ENCODE measurements around the gene TSN.

The TSN gene

DNA sequence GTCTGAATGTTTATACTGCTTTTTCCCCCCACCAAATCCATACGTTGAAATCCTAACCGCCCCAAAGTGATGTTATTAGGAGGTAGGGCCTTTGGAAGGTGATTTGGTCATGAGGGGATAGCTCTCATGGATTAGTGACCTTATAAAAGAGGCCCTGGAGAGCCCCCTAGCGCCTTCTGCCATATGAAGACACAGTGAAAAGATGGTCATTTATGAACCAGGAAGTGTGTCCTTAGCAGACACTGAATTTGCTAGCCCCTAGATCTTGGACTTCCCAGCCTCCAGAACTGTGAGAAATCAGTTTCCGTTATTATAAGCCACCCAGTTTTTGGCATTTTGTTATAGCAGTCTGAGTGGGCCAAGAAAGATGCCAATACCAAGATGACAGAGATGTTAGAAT is 7.2 kb upstream of the TSN start:
- DNase-seq, result peak; percentile 48

DNA sequence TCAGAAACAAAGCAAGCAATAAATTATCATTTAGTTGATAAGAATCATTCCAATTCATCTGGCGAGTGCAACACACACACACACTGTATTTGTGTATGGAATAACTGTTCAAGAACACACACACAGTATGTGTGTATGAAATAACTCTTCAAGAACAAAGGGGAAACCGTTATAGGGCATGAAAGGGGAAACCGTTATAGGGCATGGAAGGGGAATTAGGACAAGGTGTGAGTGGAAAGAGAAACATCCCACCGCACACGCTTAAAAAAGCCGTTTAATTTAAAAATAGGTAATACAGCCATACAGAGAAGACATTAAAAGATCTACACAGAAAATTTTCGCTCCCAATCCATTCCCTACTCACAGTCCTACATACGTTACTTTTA is 607 bp upstream of the TSN start:
- no peak for DNase-seq

DNA sequence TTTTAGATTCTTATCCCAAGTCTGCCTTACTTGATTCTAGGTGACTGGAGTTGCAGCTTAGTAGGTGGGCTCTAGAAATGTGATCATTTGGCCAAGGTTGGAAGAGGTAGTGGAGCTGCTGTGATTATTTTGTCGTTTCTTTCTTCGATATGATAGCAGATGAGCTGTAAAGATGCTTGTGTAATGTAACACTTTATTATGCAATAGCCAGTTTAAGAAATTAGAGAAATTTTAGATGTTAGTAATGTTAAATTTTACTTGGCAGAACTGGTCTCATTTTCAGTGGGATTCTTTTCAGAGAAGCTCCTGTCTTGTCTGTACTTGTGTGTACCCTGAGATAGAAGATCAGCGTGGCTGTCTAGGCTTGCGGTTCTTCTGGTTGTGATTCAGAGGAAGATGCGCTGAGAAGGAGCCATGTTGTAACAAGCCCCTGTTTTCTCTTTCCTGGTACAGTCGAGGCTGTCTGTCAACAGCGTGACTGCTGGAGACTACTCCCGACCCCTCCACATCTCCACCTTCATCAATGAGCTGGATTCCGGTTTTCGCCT is 9.3 kb downstream of the TSN start:
- DNase-seq, result no peak

DNA sequence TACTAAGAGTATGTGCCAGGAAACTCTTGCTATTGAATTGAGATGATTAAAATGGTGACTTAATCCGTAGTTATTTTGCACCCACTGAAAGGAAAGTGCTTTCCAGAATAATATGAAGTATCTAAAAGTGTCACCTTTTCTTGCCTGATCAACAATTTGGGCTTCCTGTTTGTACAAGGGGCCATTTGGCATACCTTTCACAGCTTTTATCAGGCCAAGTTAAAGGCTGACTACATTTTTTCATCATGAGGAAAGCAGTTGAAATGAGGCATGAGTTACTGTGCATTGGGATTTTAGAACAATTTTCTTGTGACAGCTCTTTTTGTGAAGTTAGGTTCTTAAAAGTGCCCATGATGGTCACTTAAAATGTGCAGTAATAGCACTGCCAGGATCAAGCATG is 11.2 kb downstream of the TSN start:
- no peak for DNase-seq

DNA sequence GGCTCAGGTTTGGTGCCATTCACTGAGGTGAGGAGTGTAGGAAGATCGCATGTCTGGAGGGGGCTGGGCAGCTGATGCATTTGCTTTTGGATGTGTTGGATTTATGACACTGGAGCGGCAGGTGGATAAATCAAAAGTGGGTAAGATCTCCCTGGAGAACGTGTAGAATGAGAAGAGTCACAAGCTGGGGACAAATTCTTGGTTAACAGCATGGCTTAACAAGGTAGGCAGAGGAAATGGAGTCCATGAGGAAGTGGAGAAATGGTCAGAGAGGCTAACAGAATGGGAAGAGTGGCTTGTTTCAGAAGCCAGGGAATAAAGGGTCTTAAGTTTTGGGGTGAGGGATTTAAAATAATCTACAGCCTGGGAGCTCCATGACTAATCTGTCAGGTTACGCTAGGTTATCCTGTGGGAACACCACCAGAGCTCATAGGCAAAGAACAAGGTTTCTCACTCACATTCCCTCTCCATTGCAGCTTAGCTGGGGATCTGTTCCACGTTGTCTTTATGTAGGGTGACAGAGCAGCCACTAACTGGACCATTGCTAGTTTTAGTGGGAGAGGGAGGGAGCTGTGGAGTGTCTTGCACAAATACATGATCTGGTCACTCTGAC is 12.8 kb downstream of the TSN start:
- no peak for DNase-seq

DNA sequence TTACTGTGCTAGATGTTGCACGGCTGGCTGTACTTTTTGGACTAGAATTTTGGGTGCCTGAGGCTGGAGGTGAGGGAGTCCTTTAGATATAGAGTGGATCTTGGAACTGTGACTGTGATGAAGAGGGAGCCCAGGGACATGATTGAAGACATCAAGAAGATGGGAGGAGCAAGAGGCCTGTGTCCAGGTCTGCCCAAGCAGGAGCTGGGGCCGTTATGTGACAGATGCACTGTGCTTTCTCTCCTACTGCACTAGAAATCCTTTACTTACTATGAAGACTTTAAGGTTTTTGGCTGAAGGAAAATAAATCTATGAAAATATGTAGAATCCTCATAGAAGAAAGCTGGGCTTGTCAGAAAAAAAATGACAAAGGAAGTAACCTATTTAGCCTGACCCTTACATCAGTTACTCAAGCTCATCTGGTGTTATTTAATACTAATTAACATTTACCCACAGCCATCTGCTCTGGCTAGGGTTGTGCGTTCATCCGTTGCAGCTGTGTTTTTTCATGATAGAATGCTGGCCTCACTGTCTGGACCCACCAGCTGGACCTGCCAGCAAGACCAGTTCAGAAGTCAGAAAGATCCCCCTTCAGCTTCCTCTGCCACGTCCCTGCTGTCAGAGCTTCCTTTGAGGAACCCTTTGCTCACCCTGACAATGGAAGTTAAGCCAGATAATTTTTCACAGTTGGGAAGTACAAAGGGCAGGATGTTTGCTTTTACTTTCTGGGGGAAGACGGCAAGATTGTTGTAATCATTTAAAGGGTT is 16.7 kb downstream of the TSN start:
- peak; percentile 86 for DNase-seq

DNA sequence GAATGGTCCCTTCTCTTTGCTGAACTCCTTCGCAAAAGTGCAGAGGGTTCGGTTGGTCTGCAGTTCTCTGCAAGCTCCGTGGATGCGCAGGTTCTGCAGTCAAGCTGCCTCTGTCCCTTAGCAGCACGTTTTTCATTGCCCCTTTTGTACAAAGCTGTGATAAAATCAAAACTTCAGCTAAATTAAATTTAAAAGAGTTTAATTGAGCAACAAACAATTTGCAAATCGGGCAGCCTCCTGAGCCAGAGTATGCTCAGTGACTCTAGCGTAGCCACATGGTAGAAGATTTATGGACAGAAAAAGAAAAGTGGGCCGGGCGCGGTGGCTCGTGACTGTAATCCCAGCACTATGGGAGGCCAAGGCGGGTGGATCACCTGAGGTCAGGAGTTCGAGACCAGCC is 18.8 kb downstream of the TSN start:
- no peak for DNase-seq

DNA sequence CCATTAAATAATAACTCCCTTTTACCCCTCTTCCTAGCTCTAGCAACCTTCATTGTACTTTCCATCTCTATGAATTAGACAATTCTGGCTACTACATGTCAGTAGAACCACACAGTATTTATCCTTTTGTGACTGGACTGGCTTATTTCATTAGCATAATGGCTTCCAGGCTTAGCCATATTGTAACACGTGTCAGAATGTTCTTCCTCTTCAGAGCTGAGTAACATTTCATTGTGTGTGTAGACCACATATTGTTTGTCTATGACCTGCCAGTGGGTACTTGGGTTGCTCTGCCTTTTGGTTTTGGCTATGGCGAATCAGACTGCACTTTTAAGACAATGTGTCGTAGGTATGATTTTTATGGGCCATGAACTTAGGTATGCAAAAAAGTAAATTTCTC is 20.9 kb downstream of the TSN start:
- peak; percentile 2 for DNase-seq

DNA sequence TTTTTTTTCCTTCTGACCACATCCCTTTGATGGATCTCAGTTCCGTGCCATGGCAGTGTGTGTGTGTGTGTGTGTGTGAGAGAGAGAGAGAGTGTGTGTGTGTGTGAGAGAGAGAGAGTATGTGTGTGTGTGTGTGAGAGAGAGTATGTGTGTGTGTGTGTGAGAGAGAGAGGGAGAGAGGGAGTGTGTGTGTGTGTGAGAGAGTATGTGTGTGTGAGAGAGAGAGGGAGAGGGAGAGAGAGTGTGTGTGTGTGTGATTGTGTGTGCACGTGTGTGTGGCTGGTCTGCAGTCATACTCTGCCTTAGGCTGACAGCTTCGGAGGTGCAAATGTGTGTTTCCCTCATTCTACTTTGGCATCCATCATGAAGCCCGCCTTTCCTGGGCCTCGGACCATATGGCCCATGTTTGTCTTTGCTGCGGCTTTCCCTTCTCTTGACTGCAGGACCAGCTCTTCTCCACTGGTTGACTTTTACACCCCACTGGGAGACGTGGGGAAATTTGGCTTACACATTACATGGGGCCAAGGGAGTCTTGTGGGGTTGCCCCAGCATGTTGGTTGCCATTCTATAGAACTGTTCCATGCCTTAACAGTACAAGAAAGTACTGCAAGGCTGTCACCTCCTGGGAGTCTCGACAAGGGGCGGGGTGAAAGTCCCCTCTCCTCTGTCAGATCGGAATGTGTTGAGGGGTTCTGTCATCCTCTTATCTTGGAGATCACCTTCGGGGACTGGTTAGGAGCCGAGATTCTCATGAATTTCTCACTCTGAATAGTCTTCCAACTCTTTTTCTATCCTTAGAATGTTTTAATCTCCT is 21.6 kb downstream of the TSN start:
- peak; percentile 78 for DNase-seq

DNA sequence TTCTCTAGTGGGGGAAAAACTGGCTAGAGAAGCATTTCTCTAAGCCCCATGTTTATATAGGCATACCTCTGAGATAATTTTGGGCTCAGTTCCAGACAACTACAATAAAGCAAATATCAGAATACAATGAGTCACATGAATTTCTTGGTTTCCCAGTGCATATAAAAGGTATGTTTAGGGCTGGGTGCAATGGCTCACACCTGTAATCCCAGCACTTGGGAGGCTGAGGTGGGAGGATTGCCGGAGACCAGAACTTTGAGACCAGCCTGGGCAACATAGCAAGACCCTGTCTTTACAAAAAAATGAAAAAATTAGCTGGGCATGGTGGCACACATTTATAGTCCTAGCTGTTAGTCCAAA is 22.2 kb downstream of the TSN start:
- peak; percentile 66 for DNase-seq

DNA sequence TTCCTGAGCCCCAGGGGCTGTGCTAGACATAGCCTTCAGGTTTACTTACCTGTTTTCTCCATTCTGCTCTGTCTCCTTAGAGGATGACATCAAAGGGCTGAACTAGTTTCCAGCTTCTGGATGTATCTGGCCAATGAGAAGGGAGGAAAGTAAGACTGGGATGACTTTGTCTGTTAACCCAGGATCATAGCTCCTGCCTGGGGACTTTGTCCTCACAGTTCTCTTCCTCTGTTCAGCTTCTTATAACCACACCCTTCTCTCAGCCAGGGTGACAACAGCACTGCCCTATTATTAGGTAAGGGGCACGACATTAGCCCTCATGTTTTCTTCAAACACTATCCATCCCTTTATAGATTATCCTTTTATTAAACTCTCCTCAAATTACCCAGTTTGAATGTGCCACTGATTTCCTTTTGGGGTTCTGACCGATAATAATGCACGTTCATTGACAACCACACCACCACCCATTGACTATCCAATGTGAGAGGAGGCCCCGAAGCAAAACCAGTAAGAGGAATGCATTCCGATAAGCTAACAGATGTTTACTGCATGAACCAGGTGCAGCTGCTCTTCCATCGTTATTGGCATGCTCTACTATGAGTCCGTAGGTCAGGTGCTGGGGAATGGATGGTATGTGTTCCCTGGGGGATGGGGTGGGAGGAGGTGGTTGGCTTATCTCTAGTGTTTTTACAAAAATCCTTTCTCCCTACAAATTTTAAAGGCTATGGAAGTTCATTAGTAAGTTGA is 23.5 kb downstream of the TSN start:
- peak; percentile 10 for DNase-seq

DNA sequence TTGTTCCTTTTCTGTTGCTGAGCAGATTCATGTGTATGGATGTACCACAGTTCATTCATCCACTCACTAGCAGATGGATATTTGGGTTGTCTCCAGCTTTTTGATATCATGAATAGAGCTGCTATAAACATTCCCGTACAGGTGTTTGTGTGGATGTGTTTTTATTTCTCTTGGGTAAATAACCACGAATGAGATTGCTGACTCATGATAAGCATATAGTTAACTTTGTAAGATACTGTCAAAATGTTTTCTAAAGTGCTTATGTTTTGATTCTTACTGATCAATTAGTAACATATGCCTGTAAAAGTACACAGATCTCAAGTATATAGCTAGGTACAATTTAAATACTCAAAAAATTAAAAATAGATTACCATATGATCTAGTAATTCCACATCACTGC is 27.7 kb downstream of the TSN start:
- DNase-seq, result no peak

DNA sequence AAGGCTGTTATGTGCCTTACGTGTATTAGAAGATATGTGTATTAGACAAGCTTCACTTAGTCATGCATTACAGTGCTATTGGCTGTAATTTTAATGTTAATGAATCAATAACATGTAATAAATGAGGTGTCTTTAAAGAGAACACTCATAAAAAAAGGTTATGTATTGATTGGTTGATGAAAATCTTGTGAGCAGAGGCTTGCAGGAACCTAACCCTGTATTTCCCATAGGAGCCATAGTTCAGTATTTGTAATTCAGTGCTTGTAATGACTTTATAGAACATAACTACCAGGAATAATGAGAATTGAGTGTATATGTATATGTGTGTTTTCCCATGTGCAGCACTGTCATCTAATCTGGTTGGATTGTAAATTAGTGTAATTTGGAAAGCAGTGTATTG is 33.2 kb downstream of the TSN start:
- no peak for DNase-seq

DNA sequence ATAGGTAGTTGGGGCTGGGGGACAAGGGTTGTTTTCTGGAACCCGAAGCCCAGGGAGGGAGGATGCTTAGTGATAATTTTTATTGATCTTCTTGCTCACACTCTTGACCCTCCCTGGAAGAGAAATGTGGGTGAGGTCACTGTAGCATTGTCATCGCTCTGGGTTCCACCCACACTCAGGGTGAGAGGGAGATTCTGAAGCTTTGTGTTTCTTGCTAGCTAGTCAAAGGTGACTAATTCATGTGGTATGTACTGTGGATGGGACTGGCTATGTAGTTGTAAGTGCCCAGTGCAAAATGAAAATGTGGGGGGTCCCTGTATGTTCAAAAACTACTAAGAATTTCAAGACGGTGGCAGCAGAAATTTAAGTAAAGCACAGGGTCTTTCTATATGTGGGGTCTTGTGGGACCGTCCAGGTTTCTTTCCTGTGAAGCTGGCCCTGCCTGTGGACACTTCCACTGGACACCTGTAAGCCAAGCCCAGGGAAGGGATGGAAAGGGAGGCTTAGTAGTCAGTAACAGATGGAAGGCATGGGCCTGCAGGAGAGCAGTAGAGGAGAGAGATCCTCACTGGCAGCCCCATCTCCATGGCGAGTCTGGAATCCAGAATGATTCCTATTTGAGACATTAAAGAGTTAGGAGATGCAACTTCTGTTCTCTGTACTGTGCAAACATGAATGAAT is 35.0 kb downstream of the TSN start:
- no peak for DNase-seq

DNA sequence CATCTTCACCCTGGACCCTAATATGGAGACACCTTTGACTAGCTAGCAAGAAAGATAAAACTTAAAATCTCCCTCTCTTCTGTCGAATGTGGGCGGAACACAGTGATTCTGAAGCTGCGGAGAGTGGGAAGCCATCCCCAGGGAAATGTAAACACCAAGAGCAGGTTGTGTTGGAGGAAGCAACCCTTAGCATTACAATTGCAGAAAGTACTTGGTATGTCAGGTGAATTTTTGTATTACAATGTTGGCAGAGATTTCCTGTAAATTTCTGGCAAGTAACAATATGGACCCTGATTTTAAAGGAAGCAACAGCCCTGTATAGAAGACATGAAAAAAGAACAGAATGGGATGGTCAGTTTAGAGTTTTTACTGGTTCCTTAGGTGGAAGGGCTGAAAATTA is 35.8 kb downstream of the TSN start:
- DNase-seq, result peak; percentile 5

DNA sequence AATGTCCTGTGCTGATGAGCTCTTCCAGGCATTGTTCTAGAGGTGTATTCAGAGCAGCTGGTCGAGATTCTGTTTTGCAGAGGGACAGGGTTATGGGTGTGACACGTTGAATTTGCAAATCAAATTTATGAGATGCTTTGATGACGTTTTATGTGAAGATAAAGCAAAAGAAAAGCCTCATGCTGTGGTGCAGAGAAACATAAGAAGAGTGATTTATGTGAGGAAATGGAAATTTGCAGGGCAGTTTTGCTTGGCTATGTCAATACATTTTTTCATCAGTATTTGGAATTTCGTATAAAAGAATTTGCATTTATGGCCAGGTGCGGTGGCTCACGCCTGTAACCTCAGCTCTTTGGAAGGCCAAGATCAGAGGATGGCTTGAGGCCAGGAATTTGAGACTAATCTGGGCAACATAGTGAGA is 36.4 kb downstream of the TSN start:
- peak; percentile 74 for DNase-seq

DNA sequence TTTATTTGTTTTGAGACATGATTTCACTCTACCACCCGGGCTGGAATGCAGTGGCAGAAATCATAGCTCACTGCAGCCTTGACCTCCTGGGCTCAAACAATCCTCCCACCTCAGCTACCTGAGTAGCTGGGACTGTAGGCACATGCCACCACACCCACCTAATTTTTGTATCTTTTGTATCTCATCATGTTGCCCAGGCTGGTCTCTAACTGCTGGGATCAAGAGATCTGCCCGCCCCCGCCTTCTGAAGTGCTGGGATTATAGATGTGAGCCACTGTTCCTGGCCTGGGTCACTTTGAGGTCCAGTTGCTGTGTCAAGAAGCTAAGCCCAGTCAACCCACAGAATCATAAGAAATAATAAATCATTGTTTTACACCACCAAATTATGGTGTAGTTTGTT is 38.4 kb downstream of the TSN start:
- no peak for DNase-seq

DNA sequence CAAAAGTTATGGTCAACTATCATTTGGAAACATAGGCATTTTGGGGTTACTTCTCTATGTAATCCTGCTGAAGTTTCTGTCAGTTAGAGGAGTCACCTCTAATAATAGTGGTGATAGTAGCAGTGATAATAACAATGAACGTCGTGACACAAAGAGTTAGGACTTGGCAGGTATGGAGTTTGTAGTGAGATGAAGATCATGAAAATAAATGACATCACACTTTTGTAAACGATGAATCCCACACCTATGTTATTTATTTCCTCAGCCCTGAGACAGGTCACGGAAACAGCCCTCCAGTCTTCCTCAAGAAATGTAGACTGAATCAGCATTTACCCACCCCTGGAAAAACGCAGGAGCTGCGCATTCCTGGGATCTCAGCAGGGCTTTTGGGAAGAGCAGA is 38.8 kb downstream of the TSN start:
- no peak for DNase-seq

DNA sequence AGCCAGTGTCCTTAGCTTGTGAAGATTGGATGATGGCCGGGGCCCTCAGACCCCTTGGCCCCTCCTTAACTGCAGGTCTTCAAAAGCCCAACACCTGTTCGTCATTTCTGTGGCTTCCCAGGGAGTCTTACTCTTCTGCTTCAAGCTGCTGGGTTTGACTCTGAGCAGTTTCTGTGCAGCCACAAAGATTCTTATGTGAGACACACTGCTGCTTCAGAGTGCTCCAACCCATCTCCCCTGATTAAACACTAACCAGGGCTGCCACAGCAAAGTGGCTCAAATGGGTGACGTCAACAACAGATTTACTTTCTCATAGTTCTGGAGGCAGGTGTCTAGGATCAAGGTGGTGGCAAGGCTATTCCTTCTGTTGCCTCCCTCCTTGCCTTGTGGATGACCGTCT is 40.8 kb downstream of the TSN start:
- DNase-seq, result peak; percentile 7

DNA sequence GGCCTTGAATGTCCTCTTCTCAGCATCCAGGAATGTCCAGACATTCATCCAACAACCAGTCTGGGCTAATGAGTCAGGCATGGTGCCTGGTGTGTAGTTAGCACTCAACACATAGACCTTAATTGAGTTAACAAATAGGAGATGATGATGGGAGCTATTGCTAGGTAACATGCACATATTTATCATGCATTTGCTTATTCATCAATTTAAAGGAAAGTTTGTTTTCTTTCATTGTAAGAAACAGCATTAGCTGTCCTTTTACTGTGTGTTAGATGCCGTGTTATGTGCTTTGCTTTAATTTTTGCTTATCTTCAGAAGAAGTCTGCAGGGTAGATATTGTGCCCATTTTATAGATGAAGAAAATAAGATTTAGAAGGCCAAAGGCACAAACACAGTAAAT is 43.2 kb downstream of the TSN start:
- no peak for DNase-seq

DNA sequence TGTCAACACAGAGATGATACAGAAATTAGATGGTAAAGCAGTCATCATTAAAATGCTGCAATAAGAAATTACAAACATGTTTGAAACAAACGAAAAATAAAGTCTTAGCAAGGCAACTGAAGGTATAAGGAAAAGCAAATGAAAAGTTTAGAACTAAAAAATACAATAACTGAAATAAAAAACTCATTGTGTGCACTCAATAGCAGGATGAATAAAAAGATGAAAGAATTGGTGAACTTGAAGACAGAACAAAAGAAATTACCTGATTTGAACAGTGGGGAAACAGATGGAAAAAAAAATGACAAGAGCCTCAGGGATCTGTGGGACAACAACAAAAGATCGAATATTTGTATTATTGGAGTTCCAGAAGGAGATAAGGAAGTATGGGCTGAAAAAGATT is 46.5 kb downstream of the TSN start:
- DNase-seq, result no peak

DNA sequence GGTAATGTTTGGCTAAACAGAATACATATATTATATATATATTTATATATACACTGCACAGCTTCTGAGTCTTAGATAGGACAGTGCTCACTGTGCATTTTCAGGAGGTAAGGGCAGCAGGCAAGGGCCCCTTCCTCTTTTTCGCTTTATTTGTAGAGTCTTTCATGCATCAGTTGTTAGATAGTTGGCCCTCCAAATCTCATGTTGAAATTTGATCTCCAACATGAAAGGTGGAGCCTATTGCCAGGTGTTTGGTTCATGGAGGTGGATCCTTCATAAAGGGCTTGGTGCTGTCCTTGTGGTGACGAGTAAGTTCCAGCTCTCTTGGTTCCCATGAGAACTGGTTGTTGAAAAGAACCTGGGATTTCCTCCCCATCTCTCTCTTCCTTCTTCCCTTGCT is 48.1 kb downstream of the TSN start:
- DNase-seq, result peak; percentile 38

DNA sequence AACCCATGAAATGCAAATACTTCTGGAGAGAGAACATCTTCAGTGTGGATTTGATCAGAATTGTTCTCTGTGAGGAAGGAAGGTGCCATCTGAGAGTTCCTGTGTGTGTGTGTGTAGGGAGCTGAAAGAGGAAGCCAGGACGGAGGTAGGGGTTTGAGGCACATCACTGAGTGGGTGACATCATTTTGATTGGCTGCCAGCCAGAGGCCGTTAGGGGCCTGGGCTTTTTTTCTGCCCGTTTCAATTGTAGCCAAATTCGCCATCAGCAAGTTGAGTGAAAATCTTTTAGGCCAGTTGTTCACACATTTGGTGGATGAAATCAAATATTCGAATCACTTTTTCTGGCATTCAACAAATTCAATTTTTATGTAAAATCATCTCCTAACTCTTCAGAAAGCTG is 48.9 kb downstream of the TSN start:
- peak; percentile 89 for DNase-seq

Data from NCI-H69 (cell line).